ENCODE results near the gene PPP1R15A.
"Not testable (repeated sequence)": the region's sequence is repeated elsewhere in the genome, so short reads cannot be mapped to it uniquely, and the experiment has no call there.

Gene PPP1R15A

GRCh38 chr19:48859711-48860572 is 12.3 kb upstream of the PPP1R15A start:
- no peak for DNase-seq

- DNase-seq, result no peak
Observed at GRCh38 chr19:48861313-48861712, 10.9 kb upstream of the PPP1R15A start.

GRCh38 chr19:48862827-48863226 is 9.4 kb upstream of the PPP1R15A start:
- no peak for DNase-seq

DNA sequence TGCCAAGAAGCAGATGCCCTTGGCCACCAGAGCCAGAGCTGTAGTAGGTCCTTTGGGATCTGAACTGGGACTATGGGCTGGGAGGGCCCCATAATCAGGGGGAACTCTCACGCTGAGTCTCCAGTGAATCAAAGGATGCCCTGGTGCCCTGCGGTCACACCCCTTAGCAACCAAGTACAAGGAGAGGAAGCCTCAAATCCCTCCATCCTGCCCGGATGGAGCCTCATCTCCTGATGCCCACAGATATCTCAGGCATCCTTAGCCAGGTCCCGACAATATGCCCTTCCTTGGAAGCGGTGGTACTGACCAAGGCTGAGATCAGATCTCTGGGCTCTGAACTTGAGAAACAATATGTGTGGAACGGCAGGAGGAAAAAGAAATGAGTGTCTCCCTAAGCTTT is 5.5 kb upstream of the PPP1R15A start:
- no peak for DNase-seq

- no peak for DNase-seq
Observed at GRCh38 chr19:48867123-48867745, 5.0 kb upstream of the PPP1R15A start.

DNA sequence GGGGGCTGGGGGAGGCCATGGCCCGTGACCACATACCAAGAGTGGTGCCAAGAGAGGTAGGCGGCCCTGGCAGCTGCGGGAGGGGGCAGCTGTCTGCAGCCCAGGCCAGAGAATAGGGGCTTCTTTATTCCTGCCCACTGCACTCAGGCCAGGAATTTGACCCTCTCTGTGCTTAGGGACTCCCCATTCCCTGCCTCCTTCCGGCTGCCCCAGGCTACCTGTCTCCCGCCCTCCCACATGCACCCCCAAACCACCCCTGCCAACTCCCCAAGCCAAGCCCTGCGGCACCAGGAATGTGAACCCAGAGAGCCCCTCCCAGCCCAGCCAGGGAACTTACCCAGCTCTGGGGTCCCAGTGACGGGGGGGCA is 4.5 kb upstream of the PPP1R15A start:
- no peak for DNase-seq

- DNase-seq, result no peak
Observed at GRCh38 chr19:48868114-48868886, 3.9 kb upstream of the PPP1R15A start, which contains the start of gene PLEKHA4. Gene PLEKHA4 (minus strand): TSS chr19:48868617. CDS start chr19:48867620, 997 bp downstream.

GRCh38 chr19:48870048-48870447 is 2.2 kb upstream of the PPP1R15A start:
- no peak for DNase-seq

GRCh38 chr19:48871471-48872181 is 595 bp upstream of the PPP1R15A start:
- not testable (repeated sequence) for DNase-seq

DNA sequence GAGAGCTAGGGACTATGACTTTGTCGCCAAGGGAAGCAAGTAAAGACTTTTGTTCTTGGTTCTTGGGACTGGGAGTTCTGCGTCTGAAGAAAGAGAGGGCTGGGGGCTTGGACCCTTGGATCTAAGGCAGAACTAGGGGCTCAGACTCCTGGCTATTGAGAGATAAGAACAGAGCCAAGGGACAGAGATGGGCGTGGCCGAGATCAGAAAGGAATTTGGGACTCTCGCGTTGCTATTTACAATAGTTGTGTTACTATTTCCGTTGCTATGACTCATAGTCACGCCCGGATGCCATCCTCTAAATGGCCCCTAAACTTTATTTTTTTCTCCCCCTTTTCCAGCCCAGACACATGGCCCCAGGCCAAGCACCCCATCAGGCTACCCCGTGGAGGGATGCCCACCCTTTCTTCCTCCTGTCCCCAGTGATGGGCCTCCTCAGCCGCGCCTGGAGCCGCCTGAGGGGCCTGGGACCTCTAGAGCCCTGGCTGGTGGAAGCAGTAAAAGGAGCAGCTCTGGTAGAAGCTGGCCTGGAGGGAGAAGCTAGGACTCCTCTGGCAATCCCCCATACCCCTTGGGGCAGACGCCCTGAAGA is 759 bp downstream of the PPP1R15A start:
- DNase-seq, result peak; percentile 22

DNA sequence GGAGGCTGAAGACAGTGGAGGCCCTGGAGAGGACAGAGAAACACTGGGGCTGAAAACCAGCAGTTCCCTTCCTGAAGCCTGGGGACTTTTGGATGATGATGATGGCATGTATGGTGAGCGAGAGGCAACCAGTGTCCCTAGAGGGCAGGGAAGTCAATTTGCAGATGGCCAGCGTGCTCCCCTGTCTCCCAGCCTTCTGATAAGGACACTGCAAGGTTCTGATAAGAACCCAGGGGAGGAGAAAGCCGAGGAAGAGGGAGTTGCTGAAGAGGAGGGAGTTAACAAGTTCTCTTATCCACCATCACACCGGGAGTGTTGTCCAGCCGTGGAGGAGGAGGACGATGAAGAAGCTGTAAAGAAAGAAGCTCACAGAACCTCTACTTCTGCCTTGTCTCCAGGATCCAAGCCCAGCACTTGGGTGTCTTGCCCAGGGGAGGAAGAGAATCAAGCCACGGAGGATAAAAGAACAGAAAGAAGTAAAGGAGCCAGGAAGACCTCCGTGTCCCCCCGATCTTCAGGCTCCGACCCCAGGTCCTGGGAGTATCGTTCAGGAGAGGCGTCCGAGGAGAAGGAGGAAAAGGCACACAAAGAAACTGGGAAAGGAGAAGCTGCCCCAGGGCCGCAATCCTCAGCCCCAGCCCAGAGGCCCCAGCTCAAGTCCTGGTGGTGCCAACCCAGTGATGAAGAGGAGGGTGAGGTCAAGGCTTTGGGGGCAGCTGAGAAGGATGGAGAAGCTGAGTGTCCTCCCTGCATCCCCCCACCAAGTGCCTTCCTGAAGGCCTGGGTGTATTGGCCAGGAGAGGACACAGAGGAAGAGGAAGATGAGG is 1.5 kb downstream of the PPP1R15A start:
- no peak for DNase-seq

- DNase-seq, result no peak
Observed at GRCh38 chr19:48874303-48875135, 2.3 kb downstream of the PPP1R15A start.

DNA sequence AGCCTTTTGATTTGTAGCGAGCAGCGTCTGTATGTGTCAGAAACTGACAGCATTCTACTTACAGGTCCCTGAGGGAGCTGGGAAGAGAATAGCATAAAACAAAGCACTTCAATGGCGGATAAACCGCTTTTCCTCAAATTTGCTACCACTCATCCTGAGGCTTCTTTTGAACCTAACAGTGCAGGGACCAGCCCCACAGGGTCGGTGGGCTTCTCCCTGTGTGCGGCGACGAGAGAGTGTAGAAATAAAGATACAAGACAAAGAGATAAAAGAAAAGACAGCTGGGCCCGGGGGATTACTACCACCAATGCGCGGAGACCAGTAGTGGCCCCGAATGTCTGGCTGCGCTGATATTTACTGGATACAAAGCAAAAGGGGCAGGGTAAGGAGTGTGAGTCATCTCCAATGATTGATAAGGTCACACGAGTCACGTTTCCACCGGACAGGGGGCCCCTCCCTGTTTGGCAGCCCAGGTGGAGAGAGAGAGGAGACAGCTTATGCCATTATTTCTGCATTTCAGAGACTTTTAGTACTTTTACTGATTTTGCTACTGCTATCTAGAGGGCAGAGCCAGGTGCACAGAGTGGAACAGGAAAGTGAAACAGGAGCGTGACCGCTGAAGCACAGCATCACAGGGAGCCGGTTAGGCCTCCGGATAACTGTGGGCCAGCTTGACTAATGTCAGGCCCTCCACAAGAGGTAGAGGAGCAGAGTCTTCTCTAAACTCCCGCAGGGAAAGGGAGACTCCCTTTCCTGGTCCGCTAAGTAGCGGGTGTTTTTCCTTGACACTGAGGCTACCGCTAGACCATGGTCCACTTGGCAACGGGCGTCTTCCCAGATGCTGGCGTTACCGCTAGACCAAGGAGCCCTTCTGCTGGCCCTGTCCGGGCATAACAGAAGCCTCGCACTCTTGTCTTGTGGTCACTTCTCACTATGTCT is 4.1 kb downstream of the PPP1R15A start:
- DNase-seq, result not testable (repeated sequence)

GRCh38 chr19:48877855-48878195 is 5.6 kb downstream of the PPP1R15A start:
- DNase-seq, result no peak

- DNase-seq, result no peak
Observed at GRCh38 chr19:48878196-48879024, 6.2 kb downstream of the PPP1R15A start.

- no peak for DNase-seq
Observed at GRCh38 chr19:48879025-48879637, 6.9 kb downstream of the PPP1R15A start.

DNA sequence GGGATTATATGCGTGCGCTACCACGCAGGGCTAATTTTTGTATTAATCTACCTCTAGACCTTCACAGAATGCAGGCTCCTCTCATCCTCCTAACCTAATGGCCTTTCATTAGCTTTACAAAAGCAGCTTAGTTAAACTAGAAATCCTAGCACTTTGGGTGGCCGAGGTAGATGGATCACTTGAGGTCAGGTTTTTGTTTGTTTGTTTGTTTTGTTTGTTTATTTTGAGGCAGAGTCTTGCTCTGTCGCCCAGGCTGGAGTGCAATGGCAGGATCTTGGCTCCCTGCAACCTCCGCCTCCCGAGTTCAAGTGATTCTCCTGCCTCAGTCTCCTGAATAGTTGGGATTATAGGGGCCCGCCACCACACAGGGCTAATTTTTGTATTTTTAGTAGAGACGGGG is 7.5 kb downstream of the PPP1R15A start:
- not testable (repeated sequence) for DNase-seq

Measured in DMS79 (cell line).